GM10266 (cell line): Measurements from ENCODE around the gene MBP.
"Not testable (repeated sequence)": the region's sequence is repeated elsewhere in the genome, so short reads cannot be mapped to it uniquely, and the experiment has no call there.

ENCODE experiments used
- DNase-seq: peaks from one replicate; pipeline ENCODE4 v3.0.0; 2012; ENCODE audit errors: extremely low spot score
- CTCF ChIP-seq: IDR thresholded peaks from 2 replicates; pipeline ENCODE4 v1.5.1; 2012; ENCODE audit warnings: mild to moderate bottlenecking, low read depth; ENCODE audit not compliant: control insufficient read depth, insufficient read depth; ENCODE audit errors: missing control alignments

MBP gene

DNA sequence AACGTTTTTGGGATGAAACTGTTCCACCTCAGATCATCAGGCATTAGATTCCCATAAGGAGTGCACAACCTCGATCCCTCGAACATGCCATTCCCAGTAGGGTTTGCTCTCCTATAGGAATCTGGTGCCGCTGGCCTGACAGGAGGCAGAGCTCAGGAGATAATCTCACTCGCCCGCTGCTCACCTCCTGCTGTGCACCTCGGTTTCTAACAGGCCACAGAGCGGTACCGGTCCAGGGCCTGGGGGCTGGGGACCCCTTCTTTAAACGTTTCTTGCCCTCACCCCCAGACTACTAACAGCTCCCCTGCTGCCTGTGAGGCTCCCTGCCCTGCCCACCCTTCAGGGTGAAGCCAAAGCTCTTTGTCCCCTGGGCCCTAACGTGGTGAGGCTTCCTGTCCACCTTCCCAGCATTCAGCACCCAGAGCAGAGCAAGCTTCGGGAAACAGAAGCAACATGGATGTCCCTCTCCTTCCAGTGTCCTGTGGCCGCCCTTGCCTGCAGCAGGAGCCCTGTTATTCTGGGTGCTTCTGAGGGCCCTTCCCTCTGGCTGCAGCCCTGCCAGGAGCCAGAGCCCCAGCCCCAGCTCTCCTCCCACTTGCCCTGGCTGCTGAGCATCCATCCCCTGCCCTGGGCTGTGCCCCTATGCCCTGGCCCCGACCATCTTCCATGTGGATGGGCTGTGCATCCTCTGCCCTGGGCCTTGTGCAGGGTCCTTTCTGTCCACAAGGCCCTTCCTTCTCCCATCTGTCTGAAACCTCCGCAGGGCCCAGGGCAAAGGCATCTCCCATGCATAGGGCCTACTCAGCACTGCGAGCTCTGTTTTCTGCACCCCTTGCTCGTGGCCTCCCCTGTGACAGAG is 140.1 kb downstream of the MBP start:
- no peak for TF ChIP-seq CTCF

GRCh38 chr18:76991021-76991688 is 141.4 kb downstream of the MBP start:
- no peak for DNase-seq
- TF ChIP-seq CTCF, result no peak

More for the DNA sequence above, 140.1 kb downstream of the MBP start:
- DNase-seq, result no peak

DNA sequence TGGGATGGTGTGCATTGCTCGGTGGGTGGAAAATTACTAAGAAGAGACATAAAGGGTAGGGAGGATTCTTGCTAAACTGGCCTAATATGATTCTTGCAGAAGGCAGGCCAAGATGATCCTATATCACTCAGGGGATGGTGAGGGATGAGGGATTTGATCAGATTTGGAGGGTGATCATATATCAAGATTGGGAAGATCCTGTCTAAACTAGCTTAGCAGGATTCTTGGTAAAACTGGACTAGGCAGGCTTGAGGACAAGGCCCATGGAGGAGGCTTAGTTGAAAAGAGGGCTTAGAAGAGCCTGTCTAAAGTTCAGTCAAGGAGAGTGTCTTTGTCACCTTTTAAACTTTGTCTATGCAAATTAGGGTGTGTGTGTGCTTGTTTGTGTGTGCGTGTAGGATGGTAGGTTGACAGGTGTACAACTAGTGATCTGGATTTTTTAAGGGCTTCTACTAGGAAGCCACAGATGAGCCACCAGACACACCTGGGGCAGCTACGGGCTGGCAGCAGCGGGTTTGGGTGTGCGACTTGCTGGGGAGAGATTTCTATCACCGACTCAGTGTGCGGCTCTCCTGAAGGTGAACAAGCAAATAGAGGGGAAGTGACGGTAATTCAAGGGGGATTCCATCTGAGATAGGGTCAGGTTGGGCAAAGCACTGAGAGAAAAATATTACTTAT is 142.1 kb downstream of the MBP start:
- not testable (repeated sequence) for DNase-seq

DNA sequence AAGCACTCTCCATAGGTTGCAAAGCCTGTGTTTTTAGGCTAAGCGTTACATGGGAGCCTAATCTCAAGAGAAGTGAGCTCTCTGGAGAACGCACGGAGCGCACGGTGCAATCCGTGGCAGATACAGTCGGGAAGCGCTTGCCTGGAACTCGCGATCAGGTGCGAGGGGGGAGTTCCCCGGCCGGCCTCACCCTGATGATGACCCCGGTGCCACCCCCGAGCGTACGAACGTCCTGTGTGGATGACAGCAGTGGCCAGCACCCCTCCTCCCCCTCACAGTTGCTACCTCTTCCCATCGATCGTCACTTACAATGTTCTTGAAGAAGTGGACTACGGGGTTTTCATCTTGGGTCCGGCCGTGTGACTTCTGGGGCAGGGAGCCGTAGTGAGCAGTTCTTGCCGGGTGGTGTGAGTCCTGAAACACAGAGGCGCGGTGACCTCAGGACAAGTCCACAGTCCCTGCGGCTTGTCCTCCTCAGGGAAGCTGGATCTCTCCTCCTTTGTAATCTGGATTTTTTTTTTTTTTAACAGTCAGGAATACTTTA is 142.9 kb downstream of the MBP start:
- no peak for DNase-seq
- TF ChIP-seq CTCF, result no peak

DNA sequence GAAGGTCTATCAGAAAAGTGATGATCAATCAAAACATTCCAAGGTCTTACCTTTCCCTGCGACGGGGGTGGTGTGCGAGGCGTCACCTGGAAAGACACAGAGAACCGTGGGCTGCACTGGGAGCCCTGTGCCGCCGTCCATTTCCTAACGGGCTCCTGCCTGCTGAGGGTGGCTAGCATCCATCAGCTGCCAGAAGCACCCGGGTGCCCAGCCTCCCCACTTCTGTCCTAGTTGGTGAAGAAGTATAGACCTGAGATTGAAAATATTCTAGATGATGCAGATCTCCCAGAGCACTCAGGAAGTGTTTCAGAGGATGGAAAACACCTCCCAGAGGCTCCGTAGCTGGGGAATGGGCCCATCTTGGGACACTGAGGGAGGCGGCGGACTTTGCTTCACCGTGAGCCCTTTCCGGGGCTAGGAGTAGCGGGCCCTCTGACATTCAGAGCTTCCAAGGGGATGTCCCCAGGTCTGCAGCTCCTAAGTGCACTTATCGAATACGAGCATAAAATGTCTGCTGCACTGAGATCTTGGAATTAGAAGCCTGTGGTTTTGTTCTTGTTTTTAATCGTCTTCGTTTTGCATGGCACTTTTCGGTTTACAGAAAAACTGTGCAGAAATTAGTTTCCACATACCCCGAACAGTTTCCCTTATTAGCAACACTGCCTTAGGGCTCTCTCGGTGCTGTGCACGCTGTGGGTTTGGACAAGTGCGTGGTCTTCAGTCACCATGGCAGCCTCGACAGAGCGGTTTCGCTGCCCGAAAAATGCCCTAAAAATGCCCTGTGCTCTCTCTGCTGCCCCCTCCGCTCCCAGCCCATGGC is 143.5 kb downstream of the MBP start:
- DNase-seq, result no peak
- TF ChIP-seq CTCF, result no peak

DNA sequence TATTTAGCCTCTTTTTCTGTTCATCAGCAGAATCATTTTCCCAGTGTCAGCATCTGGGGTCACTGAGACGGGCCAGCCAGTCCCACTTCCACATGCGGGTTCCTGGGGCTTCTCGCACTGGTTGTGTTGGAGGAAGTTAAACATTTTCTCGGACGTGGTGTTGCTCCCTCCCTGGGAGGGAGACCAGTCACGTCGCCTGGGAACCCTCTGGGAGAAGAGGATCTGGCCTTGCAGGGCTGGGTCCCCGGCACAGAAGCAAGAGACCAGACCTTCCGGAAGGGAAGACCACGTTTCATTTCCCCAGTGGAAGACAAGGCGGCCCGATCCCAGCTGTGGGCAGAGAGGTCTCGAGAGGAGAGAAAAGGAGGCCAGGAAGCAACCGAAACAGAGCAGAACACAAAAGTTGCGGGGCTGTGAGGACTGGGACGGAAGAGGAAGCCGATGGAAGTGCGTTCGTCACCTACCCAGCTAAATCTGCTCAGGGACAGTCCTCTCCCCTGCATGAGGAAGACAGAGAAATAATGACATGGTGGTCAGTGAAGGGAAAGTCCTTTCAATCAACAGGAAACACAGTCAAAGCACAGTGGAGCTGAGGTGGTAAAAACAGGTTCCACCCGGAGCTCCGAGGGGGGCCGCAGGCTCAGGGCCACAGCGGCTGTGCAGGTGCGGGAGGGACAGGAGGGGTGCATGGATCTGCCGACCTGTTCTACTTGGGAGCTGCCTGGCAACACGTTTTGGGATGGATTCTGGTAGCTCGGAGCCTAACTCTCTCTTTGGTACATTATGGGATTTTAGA is 144.4 kb downstream of the MBP start:
- no peak for DNase-seq
- TF ChIP-seq CTCF, result no peak
